ENCODE measurements around the gene RPL6. TPM values are rescaled to one million over a fixed set of nuclear protein-coding genes. Genes with fewer than 3 reads are reported as not detected.
"Not testable (repeated sequence)": the region's sequence is repeated elsewhere in the genome, so short reads cannot be mapped to it uniquely, and the experiment has no call there.

The RPL6 gene
- total and polyA plus RNA-seq, 9 of the 15 experiments (the other 6 are each of a cell fraction or from before 2014, with no cell fraction given): 1,519 to 3,103 (median 2,396) TPM

- no peak for TF ChIP-seq EP300 (IDR thresholded peaks at IDR 0.05; ENCODE audit: low read length)
These were observed 46.6 kb upstream of the RPL6 start (continued) for GRCh38 chr12:112456029-112456428.

DNA sequence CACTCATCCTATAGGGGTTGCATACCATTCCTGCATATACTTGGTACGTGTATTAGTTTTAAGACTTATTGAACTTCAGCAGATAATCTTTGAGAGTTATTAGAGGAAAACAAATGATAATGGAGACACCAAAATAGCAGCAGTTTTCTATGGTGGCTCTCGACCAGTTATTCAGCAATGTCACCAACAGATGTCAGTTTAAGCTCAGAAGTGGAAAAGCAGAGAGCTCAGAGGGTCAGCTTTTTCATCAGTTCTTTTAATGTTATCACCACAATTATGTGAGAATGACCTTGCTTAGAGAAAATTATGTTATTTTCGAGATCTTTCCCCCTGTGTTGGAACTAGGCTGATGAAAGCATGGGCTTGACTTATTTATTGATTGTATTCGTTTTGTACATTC lies 41.3 kb upstream of the RPL6 start:
- BruUV-seq (replicated peaks): no TSS peak
- Histone ChIP-seq H3K9me1 (ENCODE audit: control insufficient read depth, insufficient read depth, low read length) (no peaks in the 10 kb centered on the region), H3K79me2 (ENCODE audit: control insufficient read depth, insufficient read depth, low read length) (no peaks in the 10 kb centered on the region), H3K36me3 (ENCODE audit: control insufficient read depth, insufficient read depth, low read length) (peaks cover 75% of the 10 kb centered on the region), H3K9ac (ENCODE audit: insufficient read depth in 1 of 2, low read depth in 2 of 2, low read length in 2 of 2) (no peak overlapping the region), H3K27ac (ENCODE audit: extremely low read depth, low read depth, low read length) (no peak overlapping the region), H2AFZ (ENCODE audit: low read depth, low read length) (no peak overlapping the region), H3K4me2 (ENCODE audit: insufficient read depth, low read length) (no peak overlapping the region), H4K20me1 (replicated peaks; ENCODE audit: control insufficient read depth, insufficient read depth, low read length) (no peaks in the 10 kb centered on the region), H3K9me3 (replicated peaks; ENCODE audit: control insufficient read depth, insufficient read depth, low read depth, low read length) (no peaks in the 10 kb centered on the region), H3K4me1 (replicated peaks in 1 of 2; ENCODE audit: control insufficient read depth in 2 of 2, insufficient read depth in 2 of 2, low read length in 2 of 2) (peaks cover 2 to 8% of the 10 kb centered on the region in 2 experiments; a peak in 3 of 5 replicates), H3K4me3 (no peak overlapping the region), H3K27me3 (ENCODE audit: control insufficient read depth in 2 of 2, insufficient read depth in 2 of 2, low read length in 2 of 2) (no peaks in the 10 kb centered on the region)
- no peak for ATAC-seq
- TF ChIP-seq MYNN (IDR thresholded peaks at IDR 0.05): no peak
- TF ChIP-seq MYNN (CRISPR knock-in tag; IDR thresholded peaks at IDR 0.05): no peak
- no peak for TF ChIP-seq ILK (tag; IDR thresholded peaks at IDR 0.05; ENCODE audit: borderline replicate concordance, low read depth)
- TF ChIP-seq RAD21 (CRISPR knock-in tag; conservative IDR thresholded peaks at IDR 0.05 in 1 of 2, IDR thresholded peaks at IDR 0.05 in 1 of 2): 0 out of 4 replicates have a peak, but pooled peaks of 1 of the 2 experiments have one; percentile 13
- TF ChIP-seq, protein P1, sequence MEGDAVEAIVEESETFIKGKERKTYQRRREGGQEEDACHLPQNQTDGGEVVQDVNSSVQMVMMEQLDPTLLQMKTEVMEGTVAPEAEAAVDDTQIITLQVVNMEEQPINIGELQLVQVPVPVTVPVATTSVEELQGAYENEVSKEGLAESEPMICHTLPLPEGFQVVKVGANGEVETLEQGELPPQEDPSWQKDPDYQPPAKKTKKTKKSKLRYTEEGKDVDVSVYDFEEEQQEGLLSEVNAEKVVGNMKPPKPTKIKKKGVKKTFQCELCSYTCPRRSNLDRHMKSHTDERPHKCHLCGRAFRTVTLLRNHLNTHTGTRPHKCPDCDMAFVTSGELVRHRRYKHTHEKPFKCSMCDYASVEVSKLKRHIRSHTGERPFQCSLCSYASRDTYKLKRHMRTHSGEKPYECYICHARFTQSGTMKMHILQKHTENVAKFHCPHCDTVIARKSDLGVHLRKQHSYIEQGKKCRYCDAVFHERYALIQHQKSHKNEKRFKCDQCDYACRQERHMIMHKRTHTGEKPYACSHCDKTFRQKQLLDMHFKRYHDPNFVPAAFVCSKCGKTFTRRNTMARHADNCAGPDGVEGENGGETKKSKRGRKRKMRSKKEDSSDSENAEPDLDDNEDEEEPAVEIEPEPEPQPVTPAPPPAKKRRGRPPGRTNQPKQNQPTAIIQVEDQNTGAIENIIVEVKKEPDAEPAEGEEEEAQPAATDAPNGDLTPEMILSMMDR (IDR thresholded peaks at IDR 0.05 in 2 of 3, conservative IDR thresholded peaks at IDR 0.05 in 1 of 3; ENCODE audit: insufficient read depth in 2 of 3, low read depth in 1 of 3, low read length in 3 of 3): 0 out of 6 replicates have a peak, but pooled peaks of 1 of the 3 experiments have one; percentile 11
- no peak for TF ChIP-seq POLR3G (IDR thresholded peaks at IDR 0.05; ENCODE audit: extremely low read depth, insufficient read length, insufficient replicate concordance)
- DNase-seq (ENCODE audit: extremely low read depth in 1 of 4, low spot score in 3 of 4): no peak
- CTCF ChIA-PET (ENCODE audit: low intra/inter-chr PET ratio): no interaction called here
- WGBS (ENCODE audit: insufficient coverage, low coverage, missing lambda C conversion rate): 84% methylated on average over 4 of the region's 4 CpGs
- in situ Hi-C loops (cut with MboI) (no loop called here), intact Hi-C loops (cut with micrococcal nuclease) (no loop called here)
- POLR2A ChIA-PET: interaction anchor here (0.6 to 2.2 kb wide), 4 partner anchors 10 to 22 kb away, joined by 3 to 10 read pairs (median 3); no protein-coding TSS in a partner anchor
- FAIRE-seq: no peak

DNA sequence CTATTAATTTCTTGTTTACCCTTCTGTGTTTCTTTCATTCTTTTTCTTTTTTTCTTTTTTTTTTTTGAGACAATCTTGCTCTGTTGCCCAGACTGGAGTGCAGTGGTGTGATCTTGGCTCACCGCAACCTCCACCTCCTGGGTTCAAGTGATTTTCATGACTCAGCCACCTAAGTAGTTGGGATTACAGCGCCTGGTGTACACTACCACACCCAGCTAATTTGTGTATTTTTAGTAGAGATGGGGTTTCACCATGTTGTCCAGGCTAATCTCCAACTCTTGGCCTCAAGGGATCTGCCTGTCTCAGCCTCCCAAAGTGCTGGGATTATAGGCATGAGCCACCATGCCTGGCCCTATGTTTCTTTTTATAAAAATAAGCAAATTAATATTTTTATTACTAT lies 38.8 kb upstream of the RPL6 start:
- H3K4me2 ChIP-seq (ENCODE audit: insufficient read depth, low read length); H2AFZ ChIP-seq (ENCODE audit: low read depth, low read length); DNase-seq (ENCODE audit: extremely low read depth in 1 of 4, low spot score in 3 of 4); H4K20me1 ChIP-seq (replicated peaks; ENCODE audit: control insufficient read depth, insufficient read depth, low read length); ATAC-seq; H3K4me3 ChIP-seq; in situ Hi-C loops (cut with MboI); H3K4me1 ChIP-seq (replicated peaks in 1 of 2; ENCODE audit: control insufficient read depth in 2 of 2, insufficient read depth in 2 of 2, low read length in 2 of 2); H3K9me1 ChIP-seq (ENCODE audit: control insufficient read depth, insufficient read depth, low read length); FAIRE-seq; H3K9me3 ChIP-seq (replicated peaks; ENCODE audit: control insufficient read depth, insufficient read depth, low read depth, low read length); CTCF ChIA-PET (ENCODE audit: low intra/inter-chr PET ratio); intact Hi-C loops (cut with micrococcal nuclease); H3K9ac ChIP-seq (ENCODE audit: insufficient read depth in 1 of 2, low read depth in 2 of 2, low read length in 2 of 2); BruUV-seq (replicated peaks); H3K27ac ChIP-seq (ENCODE audit: extremely low read depth, low read depth, low read length); H3K27me3 ChIP-seq (ENCODE audit: control insufficient read depth in 2 of 2, insufficient read depth in 2 of 2, low read length in 2 of 2): not testable (repeated sequence)
- 82% methylated on average over 2 of the region's 2 CpGs for WGBS (ENCODE audit: insufficient coverage, low coverage, missing lambda C conversion rate)
- peaks cover 53% of the 10 kb centered on the region for H3K36me3 ChIP-seq (ENCODE audit: control insufficient read depth, insufficient read depth, low read length)
- POLR2A ChIA-PET: interaction anchor here (1.2 kb wide), 1 partner anchor 10 kb away, joined by 4 read pairs; no protein-coding TSS in a partner anchor
- H3K79me2 ChIP-seq (ENCODE audit: control insufficient read depth, insufficient read depth, low read length): peaks cover 11% of the 10 kb centered on the region; the same call in 1 of the 3 replicates

Data from K562 (cell line).